Endothelial cell of hepatic sinusoid (primary cell): ENCODE measurements around the gene FAT4.

ENCODE experiments used
- in situ Hi-C: cut with HindIII; loops from 2 replicates; pipeline ENCODE4 v1.10.0; 2017; ENCODE audit warnings: low sequenced_read_pairs

Gene FAT4, protein sequence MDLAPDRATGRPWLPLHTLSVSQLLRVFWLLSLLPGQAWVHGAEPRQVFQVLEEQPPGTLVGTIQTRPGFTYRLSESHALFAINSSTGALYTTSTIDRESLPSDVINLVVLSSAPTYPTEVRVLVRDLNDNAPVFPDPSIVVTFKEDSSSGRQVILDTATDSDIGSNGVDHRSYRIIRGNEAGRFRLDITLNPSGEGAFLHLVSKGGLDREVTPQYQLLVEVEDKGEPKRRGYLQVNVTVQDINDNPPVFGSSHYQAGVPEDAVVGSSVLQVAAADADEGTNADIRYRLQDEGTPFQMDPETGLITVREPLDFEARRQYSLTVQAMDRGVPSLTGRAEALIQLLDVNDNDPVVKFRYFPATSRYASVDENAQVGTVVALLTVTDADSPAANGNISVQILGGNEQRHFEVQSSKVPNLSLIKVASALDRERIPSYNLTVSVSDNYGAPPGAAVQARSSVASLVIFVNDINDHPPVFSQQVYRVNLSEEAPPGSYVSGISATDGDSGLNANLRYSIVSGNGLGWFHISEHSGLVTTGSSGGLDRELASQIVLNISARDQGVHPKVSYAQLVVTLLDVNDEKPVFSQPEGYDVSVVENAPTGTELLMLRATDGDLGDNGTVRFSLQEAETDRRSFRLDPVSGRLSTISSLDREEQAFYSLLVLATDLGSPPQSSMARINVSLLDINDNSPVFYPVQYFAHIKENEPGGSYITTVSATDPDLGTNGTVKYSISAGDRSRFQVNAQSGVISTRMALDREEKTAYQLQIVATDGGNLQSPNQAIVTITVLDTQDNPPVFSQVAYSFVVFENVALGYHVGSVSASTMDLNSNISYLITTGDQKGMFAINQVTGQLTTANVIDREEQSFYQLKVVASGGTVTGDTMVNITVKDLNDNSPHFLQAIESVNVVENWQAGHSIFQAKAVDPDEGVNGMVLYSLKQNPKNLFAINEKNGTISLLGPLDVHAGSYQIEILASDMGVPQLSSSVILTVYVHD (N-terminal part only)

DNA sequence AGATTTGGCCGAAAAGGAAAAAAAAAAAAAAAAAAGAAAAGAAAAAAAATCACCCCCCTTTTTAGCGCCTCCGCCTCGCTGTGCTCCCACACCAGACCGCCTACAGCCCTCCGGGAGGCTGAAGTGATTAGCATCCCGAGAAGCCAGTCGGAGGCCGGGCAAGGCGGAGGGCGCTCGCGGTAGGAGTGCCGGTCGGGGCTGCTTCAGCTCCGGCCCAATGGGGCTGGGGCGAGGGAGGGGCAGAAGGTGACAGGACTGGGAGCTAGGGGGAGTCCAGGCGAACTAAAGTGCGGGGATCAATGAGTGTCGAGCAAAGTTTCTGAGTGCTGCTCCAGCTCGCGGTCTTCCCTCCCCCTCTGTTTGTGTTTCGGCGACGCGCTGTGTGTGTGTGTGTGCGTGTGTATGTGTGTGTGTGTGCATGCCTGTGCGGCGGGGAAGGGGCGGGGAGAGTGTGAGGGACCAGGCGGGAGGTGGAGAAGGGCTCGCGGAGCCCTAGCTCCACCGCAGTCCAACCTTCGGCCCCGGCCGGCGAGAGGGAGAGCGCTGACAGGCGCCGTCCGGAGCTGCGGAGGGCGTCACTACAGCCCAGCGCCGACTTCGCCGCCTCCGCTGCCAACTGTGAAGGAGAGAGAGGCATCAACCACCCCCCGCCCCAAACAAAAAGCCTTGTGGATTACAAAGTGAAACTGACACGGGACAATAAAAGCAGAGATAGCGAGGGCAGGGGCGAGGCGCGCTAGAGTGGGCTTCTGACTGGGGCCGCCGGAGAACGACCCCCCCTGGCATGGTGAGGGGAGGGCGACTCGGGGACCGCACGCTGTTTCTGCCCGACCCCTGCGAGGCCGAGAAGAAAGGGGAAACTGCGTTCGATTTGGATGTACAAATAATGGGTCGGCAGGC is at the start of gene FAT4:
Gene FAT4 (plus strand): TSS at position 280 of the 900 bp plus-strand sequence. CDS start 1,457 bp downstream, outside the sequence.
- in situ Hi-C loops = no loop called here

DNA sequence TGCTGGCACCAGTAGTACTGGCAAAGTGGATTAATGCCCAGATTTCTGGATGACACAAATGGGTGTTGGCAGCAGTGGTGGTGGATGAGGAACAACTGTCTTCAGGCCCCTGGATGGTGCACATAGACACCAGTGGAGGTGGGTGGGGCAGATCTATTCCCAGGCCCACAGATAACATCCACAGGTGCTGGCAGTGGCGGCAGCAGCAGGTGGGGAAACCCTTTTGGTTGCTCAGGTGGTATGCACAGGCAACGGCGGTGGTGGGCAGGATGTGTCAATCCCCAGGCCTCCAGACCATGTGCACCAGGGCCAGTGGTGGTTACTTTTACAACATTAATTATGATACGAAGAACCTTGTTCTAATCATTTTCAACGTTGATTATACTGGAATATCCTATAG is 48.9 kb upstream of the FAT4 start:
- in situ Hi-C loops = no loop called here

DNA sequence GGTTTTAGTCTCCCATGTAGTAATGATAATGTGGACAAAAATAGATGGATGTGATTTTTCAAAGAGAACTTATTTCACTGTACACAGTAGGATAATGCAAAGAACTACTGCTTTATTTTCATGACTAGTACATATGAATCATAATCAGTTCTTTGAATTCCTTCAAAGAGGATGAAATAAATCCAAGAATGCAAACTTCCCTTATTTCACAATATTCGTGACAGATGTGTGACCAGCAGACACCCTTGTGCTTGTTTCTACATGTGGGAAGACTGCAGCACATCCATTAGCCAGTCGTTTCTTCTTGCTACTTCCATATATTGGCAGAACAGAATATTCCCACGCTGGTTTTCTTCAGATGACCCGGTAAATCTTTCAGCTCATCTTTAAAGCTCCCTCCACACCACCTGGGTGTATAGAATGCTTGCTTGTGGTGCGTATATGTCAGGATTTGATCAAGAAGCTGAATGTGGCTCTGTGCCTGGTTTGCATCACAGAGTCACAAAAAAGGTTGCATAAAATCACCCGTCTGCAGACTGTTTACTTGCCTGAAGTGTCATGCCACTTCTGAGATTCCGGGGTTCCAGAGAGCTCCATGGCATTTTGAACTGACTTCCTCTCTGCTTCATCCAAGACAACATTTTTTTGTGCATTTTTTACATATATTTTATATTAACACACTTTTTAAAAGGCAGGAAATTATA is 47.7 kb upstream of the FAT4 start:
- in situ Hi-C loops = no loop called here

DNA sequence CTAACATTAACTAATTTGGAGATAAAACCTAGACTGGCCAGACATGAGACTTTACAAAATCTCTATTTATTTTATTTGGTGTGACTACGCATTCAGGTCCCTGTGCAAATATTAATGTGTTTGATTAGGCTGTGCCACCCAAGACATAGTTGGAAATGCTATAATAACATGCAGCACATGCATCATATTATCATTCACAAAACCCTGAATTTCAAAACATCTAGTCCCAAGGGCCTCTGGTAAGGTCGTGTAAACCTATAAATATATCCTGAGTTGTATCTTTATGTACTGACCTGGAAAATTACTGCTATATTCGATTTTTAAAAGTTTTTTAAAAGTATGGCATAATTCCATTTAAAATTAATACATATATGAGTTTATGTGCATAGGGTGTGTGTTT is 47.1 kb upstream of the FAT4 start:
- in situ Hi-C loops = no loop called here

DNA sequence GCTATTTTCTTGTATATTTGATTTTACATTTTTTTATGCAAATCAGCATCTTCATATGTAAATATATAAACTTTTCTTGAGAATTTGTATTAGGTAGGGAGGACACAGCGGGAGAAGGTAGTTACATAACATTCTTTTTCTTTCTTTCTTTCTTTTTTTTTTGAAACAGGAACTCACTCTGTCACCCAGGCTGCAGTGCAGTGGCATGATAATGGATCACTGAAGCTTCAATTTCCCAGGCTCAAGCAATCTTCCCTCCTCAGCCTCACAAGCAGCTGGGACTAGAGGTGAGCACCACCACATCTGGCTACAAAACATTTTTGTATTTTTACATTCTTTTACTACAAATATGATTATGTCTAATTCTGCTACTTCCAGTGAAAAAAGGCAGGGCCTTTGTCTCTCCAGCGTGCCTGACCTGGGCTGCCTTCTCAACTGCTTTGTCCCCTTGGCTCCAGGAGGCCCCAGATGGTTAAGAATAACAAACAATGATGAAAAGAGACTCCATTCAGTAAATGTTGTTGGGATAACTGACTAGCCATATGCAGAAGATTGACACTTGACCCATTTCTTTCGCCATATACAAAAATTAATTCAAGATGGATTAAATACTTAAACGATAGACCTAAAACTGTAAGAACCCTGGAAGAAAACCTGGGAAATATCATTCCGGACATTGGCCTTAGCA is 46.5 kb upstream of the FAT4 start:
- in situ Hi-C loops = no loop called here

DNA sequence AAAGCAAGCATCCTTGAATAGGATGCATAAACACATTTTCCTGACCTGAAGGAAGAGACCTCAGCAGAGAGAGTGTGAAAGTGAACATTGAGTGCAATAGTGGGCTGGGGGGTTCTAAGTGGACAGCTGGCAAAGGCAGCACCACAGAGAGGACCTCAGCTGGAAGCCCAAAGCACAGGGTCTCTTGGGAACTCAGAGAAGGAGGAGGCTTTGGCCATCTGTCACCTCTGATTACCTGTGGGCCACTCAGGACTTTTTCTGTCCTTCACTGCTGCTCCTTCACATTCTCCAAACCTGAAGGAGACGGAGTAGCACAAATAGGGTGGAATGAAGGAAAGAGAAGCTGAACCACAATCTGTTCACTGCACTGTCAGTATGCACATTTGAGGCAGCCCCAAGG is 37.9 kb upstream of the FAT4 start:
- in situ Hi-C loops = loop anchor here (25.0 kb wide), 1 partner anchor 940 kb away; no protein-coding TSS in a partner anchor

DNA sequence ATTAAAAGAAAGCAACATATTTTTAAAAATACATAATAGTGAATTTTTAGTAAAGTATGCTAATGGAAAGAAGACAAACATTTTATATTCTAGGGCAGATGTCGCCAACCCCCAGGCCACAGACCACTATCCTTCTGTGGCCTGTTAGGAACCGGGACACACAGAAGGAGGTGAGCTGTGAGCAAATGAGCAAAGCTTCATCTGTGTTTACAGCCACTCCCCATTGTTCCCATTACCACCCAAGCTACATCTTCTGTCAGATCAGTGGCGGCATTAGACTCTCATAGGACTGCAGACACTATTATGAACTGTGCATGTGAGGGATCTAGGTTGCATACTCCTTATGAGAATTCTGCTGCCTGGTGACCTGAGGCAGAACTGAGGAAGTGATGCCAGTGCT is 37.0 kb upstream of the FAT4 start:
- in situ Hi-C loops = loop anchor here (25.0 kb wide), 1 partner anchor 940 kb away; no protein-coding TSS in a partner anchor

DNA sequence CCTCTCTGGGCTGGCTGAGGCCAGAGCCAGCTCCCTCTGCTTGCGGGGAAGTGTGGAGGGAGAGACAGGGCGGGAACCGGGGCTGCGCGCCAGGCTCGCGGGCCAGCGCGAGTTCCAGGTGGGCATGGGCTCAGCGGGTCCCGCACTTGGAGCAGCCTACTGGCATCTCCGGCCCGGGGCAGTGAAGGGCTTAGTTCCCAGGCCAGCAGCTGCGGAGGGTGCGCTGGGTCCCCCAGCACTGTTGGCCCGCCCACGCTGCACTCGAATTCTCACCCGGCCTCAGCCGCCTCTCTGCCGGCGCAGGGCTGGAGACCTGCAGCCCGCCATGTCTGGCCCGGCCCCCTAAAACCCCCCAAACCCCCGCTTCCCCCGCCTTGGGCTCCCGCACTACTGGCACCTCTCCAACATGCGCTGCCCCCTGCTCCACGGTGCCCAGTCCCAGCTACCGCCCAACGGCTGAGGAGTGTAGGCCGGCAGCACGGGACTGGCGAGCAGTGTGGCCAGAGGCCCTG is 33.8 kb upstream of the FAT4 start:
- in situ Hi-C loops = loop anchor here (25.0 kb wide), 1 partner anchor 944 kb away; no protein-coding TSS in a partner anchor

DNA sequence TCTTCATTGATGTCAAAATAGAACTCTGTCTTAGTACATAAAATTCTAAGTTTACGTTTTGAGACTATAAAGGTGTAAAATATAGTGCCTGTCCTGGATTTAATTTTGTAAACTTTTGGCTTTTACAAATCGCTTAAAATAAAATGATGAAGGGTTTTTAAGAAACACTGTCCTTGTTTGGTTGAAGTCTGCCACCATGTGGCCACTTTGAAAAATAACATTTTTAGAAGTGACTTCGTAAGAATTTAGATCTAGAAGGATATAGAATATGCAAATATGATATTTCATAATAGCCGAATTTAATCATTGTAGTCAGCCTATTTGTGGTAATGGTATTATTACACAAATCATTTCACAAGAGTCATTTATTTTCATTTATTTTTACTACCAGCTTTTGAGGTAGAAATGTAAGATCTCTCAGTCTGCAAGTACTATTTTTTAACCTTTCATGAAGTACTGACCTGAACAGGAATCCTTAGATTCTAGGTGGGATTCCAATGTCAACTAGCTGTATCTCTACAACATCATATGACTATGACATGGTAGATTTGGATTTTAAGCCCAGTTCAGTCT is 31.0 kb upstream of the FAT4 start:
- in situ Hi-C loops = loop anchor here (25.0 kb wide), 1 partner anchor 946 kb away; no protein-coding TSS in a partner anchor

DNA sequence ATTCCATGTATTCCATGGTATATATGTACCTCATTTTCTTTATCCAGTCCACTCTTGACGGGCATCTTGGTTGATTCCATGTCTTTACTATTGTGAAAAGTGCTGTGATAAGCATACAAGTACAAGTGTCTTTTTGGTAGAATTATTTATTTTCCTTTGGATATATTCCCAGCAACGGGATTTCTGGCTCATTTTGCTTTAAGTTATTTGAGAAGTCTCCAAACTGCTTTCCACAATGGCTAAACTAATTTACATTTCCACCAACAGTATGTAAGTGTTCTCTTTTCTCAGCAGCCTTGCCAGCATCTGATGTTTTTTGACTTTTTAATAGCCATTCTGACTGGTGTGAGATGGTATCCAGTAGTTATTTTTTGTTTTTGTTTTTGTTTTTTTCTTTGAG is 17.6 kb upstream of the FAT4 start:
- in situ Hi-C loops = loop anchor here (25.0 kb wide), 1 partner anchor 960 kb away; no protein-coding TSS in a partner anchor

DNA sequence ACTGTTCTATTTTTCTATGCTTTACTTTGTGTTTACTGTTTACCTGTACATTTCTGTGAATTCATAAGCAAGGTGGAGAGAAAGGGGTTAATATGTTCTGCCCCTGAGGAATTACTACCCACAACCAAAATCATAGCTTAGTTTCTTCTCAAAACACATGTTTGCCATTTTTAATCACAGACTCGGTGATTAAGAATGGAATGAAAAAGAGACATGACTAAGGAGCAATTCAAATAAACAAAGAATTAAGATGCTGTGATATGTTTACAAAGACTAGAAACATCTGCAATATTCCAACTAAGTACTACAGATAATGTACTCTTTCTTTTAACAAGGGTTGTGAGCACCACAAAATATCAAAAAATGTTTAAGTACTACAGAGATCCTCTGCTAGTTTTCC is 11.7 kb upstream of the FAT4 start:
- in situ Hi-C loops = no loop called here

DNA sequence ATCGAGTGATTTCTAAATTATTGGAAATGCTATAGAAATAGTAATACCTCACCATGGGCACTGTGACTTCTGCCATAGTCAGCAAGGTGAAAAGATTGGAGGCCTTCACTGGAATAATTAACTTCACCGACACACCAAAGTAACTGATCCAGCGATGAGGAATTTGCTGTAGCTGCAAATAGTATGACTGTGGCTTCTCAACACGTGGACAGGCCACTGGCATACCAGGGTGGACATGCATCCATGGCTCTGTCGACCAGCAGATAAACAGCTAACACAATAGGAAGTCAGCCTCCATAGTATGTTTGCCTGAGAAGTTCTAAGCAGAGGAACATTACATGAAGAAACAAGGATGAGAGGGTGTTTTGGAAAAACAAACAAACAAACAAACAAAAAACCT is 10.9 kb upstream of the FAT4 start:
- in situ Hi-C loops = no loop called here

DNA sequence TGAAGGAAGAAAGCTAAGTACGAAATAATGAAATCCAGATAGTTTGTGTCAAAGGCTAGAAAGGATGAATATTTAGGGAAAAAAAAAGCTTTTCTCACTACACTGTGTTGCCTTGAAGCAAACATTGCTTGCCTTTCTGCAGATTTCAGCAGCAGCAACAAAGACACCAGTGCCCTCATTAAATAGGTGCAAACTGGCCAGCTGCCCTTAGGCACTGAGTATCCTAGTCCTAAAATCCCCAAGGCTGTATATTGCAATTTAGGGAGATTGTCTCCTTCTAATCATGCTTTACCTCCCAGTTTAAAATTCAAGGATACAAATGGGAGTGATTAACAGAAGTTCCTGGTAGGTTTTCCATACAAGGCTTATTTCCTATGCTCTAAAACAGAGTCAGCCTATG is 8.6 kb upstream of the FAT4 start:
- in situ Hi-C loops = no loop called here

DNA sequence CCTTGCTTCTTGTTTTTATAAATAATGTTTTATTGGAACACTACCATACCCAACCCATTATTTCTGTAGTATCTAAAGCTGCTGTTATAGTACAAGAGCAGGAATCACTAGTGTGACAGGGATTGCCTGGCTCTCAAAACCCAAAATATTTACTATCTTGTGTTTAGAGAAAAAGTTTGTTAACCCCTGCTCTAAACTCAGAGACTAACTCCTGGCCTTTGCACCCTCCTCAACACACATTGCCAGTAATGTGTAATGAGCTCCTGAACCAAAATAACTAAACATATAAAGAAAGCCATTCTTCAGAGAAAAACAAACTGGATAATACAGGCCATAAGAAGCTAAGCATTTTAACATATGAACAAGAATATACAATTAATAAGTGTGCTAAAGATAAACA is 8.2 kb upstream of the FAT4 start:
- in situ Hi-C loops = no loop called here

DNA sequence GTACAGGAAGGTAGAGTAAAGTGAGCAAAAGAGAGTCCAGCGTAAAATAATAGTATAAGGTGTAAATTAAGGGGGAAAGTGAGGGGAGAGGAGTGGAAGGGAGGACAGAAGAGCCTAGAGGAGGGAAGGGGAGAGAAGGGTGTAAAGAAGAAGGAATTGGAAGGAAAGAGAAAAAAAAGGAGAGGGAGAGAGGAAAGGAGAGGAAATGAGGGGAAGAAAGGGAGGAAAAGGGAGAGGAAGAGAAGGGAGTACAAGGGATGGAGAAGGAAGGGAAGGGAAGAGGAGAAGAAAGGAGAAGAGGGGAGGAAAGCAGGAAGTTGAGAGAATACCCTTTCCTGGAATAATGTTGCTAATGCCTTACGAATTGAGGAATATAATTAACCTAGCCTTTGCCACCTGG is 3.3 kb upstream of the FAT4 start:
- in situ Hi-C loops = no loop called here

DNA sequence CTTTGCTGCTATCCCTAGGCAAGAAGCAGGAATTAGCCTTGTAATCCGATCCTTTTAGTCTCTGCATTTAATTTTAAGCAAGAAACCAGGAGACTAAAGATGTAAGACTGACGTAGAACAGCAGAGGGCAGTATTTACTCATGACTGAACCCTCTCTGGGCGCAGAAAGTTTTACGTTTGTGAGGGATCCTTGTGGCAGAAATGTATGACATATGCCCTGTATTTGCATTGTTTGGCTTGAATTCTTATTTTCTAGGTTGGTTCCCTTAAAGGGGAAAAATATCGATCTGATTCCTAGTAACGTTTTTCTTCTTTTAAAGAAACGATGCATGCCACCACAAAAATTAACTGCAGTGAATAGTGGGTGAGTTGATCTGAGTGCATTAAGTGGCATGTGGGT is 1.3 kb upstream of the FAT4 start:
- in situ Hi-C loops = no loop called here

DNA sequence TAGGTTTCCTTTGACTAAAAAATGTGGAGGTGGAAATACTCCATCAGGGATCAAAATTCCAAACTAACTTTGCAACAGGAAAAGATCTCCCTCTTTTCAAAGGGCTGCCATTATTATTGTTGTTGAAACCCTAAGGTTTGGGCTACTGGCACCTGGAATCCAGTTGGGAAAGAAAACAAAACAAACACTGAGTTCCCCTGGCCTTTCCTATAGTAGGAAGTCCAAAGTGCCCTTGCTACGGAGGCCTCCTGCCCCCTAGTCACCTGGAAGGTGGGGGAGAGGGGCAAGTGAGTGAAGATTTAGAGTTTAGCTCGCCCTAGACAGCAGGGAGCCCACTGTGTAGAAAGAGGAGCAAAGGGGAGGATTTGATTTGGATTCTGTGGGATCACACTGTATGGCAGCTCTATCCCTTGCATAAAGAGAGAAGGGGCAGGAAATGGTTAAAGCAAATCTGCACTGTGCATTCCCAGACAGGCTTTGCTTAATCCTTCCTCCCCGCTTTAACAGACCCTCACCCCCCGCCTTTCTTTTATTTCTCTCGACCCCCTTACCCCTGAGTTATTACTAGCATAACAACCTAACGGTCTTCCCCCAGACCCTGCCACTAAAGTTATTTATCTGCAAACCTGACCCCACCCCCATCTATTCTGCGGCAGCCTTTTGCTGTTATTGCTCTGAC is 627 bp upstream of the FAT4 start:
- in situ Hi-C loops = no loop called here
